ENCODE measurements around the gene LATS2.
"Not testable (repeated sequence)": the region's sequence is repeated elsewhere in the genome, so short reads cannot be mapped to it uniquely, and the experiment has no call there.

The LATS2 gene

GRCh38 chr13:20967340-20967739 is 94.0 kb downstream of the LATS2 start:
- no peak for DNase-seq

- no peak for DNase-seq
Observed at GRCh38 chr13:20964904-20965303, 96.5 kb downstream of the LATS2 start.

DNA sequence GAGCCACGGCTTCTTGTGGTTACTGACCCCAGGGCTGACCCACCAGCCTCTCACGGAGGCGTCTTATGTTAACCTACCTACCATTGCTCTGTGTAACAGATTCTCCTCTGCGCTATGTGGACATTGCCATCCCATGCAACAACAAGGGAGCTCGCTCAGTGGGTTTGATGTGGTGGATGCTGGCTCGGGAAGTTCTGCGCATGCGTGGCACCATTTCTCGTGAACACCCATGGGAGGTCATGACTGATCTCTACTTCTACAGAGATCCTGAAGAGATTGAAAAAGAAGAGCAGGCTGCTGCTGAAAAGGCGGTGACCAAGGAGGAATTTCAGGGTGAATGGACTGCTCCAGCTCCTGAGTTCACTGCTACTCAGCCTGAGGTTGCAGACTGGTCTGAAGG is 99.7 kb downstream of the LATS2 start:
- DNase-seq: not testable (repeated sequence)

DNA sequence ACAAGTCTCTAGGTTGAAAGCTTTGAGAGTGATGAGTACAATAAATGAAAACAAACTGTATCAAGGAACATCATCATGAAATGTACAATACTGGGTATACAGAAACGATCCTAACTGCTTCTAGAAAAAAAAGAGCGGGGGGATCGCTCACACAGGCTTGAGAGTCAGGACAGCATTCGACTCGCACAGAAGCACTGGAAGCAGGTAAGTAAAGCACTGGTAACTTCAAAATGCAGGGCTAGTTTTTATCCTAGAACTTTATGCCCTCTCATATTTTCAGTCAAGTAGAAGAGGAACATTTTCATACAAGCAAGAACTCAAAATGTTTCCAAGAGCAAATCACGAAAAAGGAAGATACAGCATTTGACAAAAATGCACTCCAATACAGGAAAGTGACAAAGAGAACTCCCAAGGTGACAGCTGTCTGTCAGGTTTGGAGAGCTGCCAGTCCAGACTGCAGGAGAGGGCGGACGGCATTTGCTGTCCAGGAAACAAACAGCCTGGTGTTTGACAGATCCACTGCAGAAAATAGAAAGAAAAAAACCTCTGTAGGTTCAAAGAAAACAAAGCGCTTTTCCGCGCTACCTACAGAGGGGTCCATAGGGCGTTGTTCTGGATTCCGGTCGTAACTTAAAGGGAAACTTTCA is 100.6 kb downstream of the LATS2 start:
- no peak for DNase-seq

DNA sequence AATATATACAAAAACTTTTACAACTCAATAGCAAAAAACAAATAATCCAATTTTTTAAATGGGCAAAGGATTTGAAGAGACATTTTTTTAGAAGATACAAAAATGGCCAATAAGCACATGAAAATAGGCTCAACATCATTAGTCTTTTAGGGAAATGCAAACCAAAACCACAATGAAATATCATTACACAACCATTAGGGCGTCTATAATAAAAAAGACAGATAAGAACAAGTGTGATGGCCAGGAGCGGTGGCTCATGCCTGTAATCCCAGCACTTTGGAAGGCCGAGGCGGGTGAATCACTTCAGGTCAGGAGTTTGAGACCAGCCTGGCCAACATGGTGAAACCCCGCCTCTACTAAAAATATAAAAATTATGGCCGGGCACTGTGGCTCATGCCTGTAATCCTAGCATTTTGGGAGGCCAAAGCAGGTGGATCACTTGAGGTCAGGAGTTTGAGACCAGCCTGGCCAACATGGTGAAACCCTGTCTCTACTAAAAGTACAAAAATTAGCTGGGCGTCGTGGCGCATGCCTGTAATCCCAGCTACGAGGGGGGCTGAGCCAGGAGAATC is 104.3 kb downstream of the LATS2 start:
- not testable (repeated sequence) for DNase-seq

GRCh38 chr13:20955496-20955895 is 105.9 kb downstream of the LATS2 start:
- peak in 1 of 56 donors; percentile 11 for DNase-seq

DNA sequence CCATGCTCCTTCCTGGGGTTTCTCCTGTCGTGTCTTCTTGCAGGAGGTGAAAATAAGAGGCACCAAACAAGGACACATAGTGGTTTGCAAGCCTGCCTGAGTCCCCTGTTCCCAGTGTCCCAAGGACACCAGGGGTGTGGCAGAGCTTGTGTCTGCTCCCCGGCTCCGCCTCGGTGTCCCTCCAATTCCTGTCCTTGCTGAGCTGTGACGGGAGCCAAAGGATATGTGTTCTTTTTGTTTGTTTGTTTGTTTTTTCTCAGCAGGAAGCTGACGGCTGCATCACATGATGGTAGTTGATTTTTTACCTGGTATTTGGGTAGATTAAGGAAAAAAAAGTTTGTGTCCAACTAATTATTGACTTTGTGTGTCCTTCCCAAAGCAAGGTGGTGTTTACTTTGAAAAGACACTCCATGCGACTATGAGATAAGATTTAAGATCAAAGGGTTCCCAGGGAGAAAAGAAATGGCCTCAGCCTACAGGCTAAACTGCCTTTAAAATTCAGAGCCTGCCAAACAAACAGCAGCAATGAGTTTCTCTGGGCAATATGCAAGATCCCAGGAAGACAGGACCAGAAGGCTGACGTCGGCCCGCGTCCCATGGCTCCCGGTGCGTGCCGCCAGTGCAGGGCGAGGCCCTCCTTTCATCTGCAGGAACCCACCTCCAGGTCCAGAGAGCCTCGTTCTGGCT is 108.0 kb downstream of the LATS2 start:
- no peak for DNase-seq

- DNase-seq: no peak
Observed at GRCh38 chr13:20952838-20953237, 108.5 kb downstream of the LATS2 start.

DNA sequence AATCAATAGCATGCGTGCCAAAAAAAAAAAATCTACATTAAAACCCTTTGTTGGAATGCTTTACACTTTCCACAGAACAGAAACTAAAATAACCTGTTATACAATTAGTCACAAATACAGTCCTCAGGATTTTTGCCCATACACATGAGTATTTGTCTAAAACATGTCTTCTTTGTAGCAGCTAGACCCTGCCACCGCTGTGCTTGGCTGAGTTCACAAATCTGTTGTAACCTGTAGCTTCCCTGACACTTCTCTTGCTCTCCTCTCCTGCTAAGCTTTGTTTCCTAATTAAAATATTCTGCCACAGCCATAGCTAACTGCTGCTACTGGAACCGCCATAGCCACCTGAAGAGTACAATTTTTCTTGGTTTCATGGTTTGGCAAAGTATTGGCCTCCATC is 113.4 kb downstream of the LATS2 start:
- not testable (repeated sequence) for DNase-seq

- no peak for DNase-seq
Observed at GRCh38 chr13:20945952-20946383, 115.4 kb downstream of the LATS2 start.

GRCh38 chr13:20942938-20943559 is 118.3 kb downstream of the LATS2 start:
- no peak for DNase-seq

GRCh38 chr13:20940511-20940910 is 120.9 kb downstream of the LATS2 start:
- not testable (repeated sequence) for DNase-seq

- DNase-seq: no peak
Observed at GRCh38 chr13:20940083-20940482, 121.3 kb downstream of the LATS2 start.

DNA sequence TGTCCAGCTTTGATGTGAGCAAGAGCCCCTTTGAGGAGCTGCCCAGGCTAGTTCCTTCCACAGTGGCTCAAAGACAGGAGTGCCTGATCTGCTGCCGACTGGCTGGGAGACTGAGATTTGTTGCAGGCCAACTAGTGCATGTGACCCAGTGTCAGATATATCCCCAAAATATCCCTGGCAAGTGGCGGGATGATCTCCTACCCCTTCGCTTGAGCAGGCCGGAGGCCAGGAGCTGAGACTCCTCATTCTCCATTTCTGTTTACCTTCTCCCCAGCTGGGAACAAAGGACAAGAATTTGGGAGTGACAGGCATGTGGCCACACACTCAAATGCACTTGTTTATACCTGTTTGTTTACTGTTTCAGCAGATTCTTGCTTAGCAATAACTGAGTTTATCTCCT is 121.7 kb downstream of the LATS2 start:
- DNase-seq: no peak

GRCh38 chr13:20938302-20938701 is 123.1 kb downstream of the LATS2 start:
- DNase-seq: no peak

GRCh38 chr13:20927596-20928257 is 133.7 kb downstream of the LATS2 start:
- no peak for DNase-seq

GRCh38 chr13:20925395-20925790 is 136.0 kb downstream of the LATS2 start:
- not testable (repeated sequence) for DNase-seq

DNA sequence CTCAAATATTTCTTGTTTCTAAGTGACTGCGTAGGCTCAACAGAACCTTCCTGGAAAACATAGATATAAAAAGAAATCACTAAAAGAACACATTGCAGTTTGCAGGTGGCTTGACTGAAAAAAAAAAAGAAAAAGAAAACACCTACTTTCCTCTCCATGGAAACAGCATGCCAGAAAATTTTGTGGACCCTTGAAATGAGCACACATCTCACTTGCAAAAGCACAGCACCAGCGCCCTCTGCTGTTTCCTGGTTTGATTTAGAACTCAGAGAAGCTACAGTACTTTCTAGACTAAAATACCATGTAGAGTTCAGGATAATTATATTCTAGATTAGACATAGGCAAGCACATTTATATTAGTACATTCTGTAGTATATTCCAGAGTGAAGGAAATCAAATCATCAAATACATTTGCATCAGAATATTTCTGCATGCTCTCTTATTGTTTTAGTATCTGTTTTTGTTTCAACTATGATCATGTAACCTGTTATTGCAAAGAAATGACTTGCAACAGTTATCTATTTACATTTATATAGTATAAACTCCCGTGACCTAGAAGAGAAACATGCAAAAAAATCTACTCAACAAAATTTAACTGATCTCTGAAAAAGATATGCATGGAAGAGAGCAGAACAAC is 136.5 kb downstream of the LATS2 start:
- peak in 50 of 56 donors; percentile 2 to 92 (median 48) for DNase-seq

DNA sequence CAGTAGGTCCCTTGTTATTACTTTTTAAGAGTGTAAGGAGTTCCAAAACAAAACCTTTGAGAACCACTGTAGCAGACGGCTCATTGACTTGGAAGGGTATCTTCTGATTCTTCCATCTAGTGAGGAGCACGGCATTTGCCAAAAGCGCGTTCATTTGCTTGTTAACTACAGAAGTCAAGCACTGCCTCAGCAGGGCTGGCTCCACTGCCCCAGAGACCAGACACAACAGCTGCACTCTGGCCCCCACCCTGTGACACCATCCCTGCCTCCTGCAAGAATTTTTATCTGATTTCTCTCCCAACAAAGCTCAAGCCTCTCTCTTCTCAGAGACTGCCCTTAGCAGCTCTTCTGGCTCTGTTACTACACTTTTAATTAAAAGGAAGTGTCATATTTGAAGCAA is 138.1 kb downstream of the LATS2 start:
- no peak for DNase-seq

Data from amygdala (tissue), 56 donors.